ENCODE measurements around the gene SLIT3.

SLIT3 gene

GRCh38 chr5:168736281-168736831 lies 564.6 kb downstream of the SLIT3 start:
- DNase-seq, result no peak
- TF ChIP-seq GATA1 (IDR thresholded peaks at IDR 0.05; ENCODE audit: low read depth, low read length) (no peak), POLR2A (IDR thresholded peaks at IDR 0.05; ENCODE audit: low read length) (no peak)

- DNase-seq, result no peak
- TF ChIP-seq POLR2A (IDR thresholded peaks at IDR 0.05; ENCODE audit: low read length), result no peak
- no peak for TF ChIP-seq GATA1 (IDR thresholded peaks at IDR 0.05; ENCODE audit: low read depth, low read length)
These were observed 566.2 kb downstream of the SLIT3 start for GRCh38 chr5:168734620-168735300.

- DNase-seq, result no peak
- TF ChIP-seq POLR2A (IDR thresholded peaks at IDR 0.05; ENCODE audit: low read length) (no peak), GATA1 (IDR thresholded peaks at IDR 0.05; ENCODE audit: low read depth, low read length) (no peak)
These were observed 566.8 kb downstream of the SLIT3 start for GRCh38 chr5:168734119-168734518.

GRCh38 chr5:168728546-168729211 lies 572.3 kb downstream of the SLIT3 start:
- no peak for DNase-seq
- TF ChIP-seq POLR2A (IDR thresholded peaks at IDR 0.05; ENCODE audit: low read length) (no peak), GATA1 (IDR thresholded peaks at IDR 0.05; ENCODE audit: low read depth, low read length) (no peak)

- DNase-seq, result no peak
- no peak for TF ChIP-seq GATA1 (IDR thresholded peaks at IDR 0.05; ENCODE audit: low read depth, low read length)
- TF ChIP-seq POLR2A (IDR thresholded peaks at IDR 0.05; ENCODE audit: low read length), result no peak
These were observed 573.4 kb downstream of the SLIT3 start for GRCh38 chr5:168727547-168727946.

GRCh38 chr5:168726342-168726741 lies 574.6 kb downstream of the SLIT3 start:
- TF ChIP-seq POLR2A (IDR thresholded peaks at IDR 0.05; ENCODE audit: low read length) (no peak), GATA1 (IDR thresholded peaks at IDR 0.05; ENCODE audit: low read depth, low read length) (no peak)
- no peak for DNase-seq

- DNase-seq, result no peak
- TF ChIP-seq POLR2A (IDR thresholded peaks at IDR 0.05; ENCODE audit: low read length) (no peak), GATA1 (IDR thresholded peaks at IDR 0.05; ENCODE audit: low read depth, low read length) (no peak)
These were observed 576.7 kb downstream of the SLIT3 start for GRCh38 chr5:168724227-168724626.

GRCh38 chr5:168723037-168723436 lies 577.9 kb downstream of the SLIT3 start:
- TF ChIP-seq GATA1 (IDR thresholded peaks at IDR 0.05; ENCODE audit: low read depth, low read length) (no peak), POLR2A (IDR thresholded peaks at IDR 0.05; ENCODE audit: low read length) (no peak)
- DNase-seq, result no peak

GRCh38 chr5:168721966-168722365 lies 579.0 kb downstream of the SLIT3 start:
- no peak for TF ChIP-seq POLR2A (IDR thresholded peaks at IDR 0.05; ENCODE audit: low read length)
- no peak for TF ChIP-seq GATA1 (IDR thresholded peaks at IDR 0.05; ENCODE audit: low read depth, low read length)
- no peak for DNase-seq

GRCh38 chr5:168721002-168721753 lies 579.8 kb downstream of the SLIT3 start:
- DNase-seq, result no peak
- TF ChIP-seq GATA1 (IDR thresholded peaks at IDR 0.05; ENCODE audit: low read depth, low read length), result no peak
- no peak for TF ChIP-seq POLR2A (IDR thresholded peaks at IDR 0.05; ENCODE audit: low read length)

GRCh38 chr5:168720575-168720974 lies 580.4 kb downstream of the SLIT3 start:
- DNase-seq, result no peak
- no peak for TF ChIP-seq GATA1 (IDR thresholded peaks at IDR 0.05; ENCODE audit: low read depth, low read length)
- no peak for TF ChIP-seq POLR2A (IDR thresholded peaks at IDR 0.05; ENCODE audit: low read length)

- no peak for TF ChIP-seq GATA1 (IDR thresholded peaks at IDR 0.05; ENCODE audit: low read depth, low read length)
- TF ChIP-seq POLR2A (IDR thresholded peaks at IDR 0.05; ENCODE audit: low read length), result no peak
- no peak for DNase-seq
These were observed 586.9 kb downstream of the SLIT3 start for GRCh38 chr5:168714046-168714445.

GRCh38 chr5:168713051-168713450 lies 587.9 kb downstream of the SLIT3 start:
- DNase-seq, result no peak
- TF ChIP-seq POLR2A (IDR thresholded peaks at IDR 0.05; ENCODE audit: low read length), result no peak
- no peak for TF ChIP-seq GATA1 (IDR thresholded peaks at IDR 0.05; ENCODE audit: low read depth, low read length)

GRCh38 chr5:168712280-168712924 lies 588.5 kb downstream of the SLIT3 start:
- no peak for DNase-seq
- TF ChIP-seq POLR2A (IDR thresholded peaks at IDR 0.05; ENCODE audit: low read length) (no peak), GATA1 (IDR thresholded peaks at IDR 0.05; ENCODE audit: low read depth, low read length) (no peak)

Measured in erythroblast (primary cell).